RWPE1 (cell line): ENCODE data around the gene TMEM186.

Source experiments
- CTCF ChIA-PET: fragments of 350-600 bp; sonication (Branson Sonifier 250); formaldehyde crosslinking; extraction: SDS; loops from one replicate; lab custom pipeline; 2021; lab: Yijun Ruan, JAX
- POLR2A ChIA-PET: fragments of 400-600 bp; formaldehyde crosslinking; extraction: SDS; loops from one replicate; lab custom pipeline; 2020; ENCODE audit warnings: antibody characterized with exemption; ENCODE audit not compliant: low non-redundant PET; lab: Yijun Ruan, JAX
- DNase-seq: peaks from one replicate; pipeline ENCODE4 v3.0.0; 2012; ENCODE audit warnings: low spot score
- H3K27ac ChIP-seq: fragments of 450-650 bp; 2 replicates; pipeline ENCODE4 v1.5.1; 2017
- CTCF ChIP-seq: fragments of 450-650 bp; conservative IDR thresholded peaks from 2 replicates; pipeline ENCODE4 v1.5.1; 2017; ENCODE audit warnings: low read depth, mild to moderate bottlenecking

Gene TMEM186

GRCh38 chr16:8832717-8833105 is 35.3 kb upstream of the TMEM186 start:
- no peak overlapping the region for H3K27ac ChIP-seq
- ChIA-PET POLR2A (no interaction called here), CTCF (interaction anchor here (0.6 kb wide), 2 partner anchors 16 to 1434 kb away, joined by 3 read pairs; no protein-coding TSS in a partner anchor)
- TF ChIP-seq CTCF, result no peak
- no peak for DNase-seq

- TF ChIP-seq CTCF, result no peak
- H3K27ac ChIP-seq, result no peak overlapping the region
- CTCF ChIA-PET, result interaction anchor here (0.6 kb wide), 2 partner anchors 17 to 1433 kb away, joined by 3 read pairs; no protein-coding TSS in a partner anchor
- no peak for DNase-seq
- POLR2A ChIA-PET, result no interaction called here
These were observed 34.7 kb upstream of the TMEM186 start for GRCh38 chr16:8831871-8832716.

GRCh38 chr16:8831450-8831849 is 34.0 kb upstream of the TMEM186 start:
- CTCF ChIA-PET, result no interaction called here
- DNase-seq, result no peak
- POLR2A ChIA-PET, result no interaction called here
- H3K27ac ChIP-seq, result no peak overlapping the region
- no peak for TF ChIP-seq CTCF

- ChIA-PET POLR2A (no interaction called here), CTCF (interaction anchor here (1.1 kb wide), 1 partner anchor 180 kb away, joined by 3 read pairs; no protein-coding TSS in a partner anchor)
- peak; percentile 63 for DNase-seq
- TF ChIP-seq CTCF, result no peak
- H3K27ac ChIP-seq, result peak overlapping the region; percentile 61
These were observed 31.2 kb upstream of the TMEM186 start for GRCh38 chr16:8828541-8829165.

- TF ChIP-seq CTCF, result no peak
These were observed 28.9 kb upstream of the TMEM186 start for GRCh38 chr16:8826278-8826879.

GRCh38 chr16:8822403-8822802 is 25.0 kb upstream of the TMEM186 start:
- CTCF ChIA-PET, result no interaction called here
- H3K27ac ChIP-seq, result no peak overlapping the region
- POLR2A ChIA-PET, result no interaction called here
- TF ChIP-seq CTCF, result no peak
- DNase-seq, result no peak

More at GRCh38 chr16:8826278-8826879, 28.9 kb upstream of the TMEM186 start:
- ChIA-PET POLR2A (no interaction called here), CTCF (interaction anchor here (0.9 kb wide), 1 partner anchor 9 kb away, joined by 4 read pairs; no protein-coding TSS in a partner anchor)
- H3K27ac ChIP-seq, result no peak overlapping the region
- DNase-seq, result no peak
